GM19328 (cell line): ENCODE results near the gene JUN.
"Not testable (repeated sequence)": the region's sequence is repeated elsewhere in the genome, so short reads cannot be mapped to it uniquely, and the experiment has no call there.

Source experiments
- ATAC-seq: cut with Tn5 transposase; IDR thresholded peaks from one replicate; pipeline ENCODE4 v1.9.1; 2021; ENCODE audit warnings: mild to moderate bottlenecking, moderate library complexity; ENCODE audit not compliant: unreplicated experiment

Gene JUN

DNA sequence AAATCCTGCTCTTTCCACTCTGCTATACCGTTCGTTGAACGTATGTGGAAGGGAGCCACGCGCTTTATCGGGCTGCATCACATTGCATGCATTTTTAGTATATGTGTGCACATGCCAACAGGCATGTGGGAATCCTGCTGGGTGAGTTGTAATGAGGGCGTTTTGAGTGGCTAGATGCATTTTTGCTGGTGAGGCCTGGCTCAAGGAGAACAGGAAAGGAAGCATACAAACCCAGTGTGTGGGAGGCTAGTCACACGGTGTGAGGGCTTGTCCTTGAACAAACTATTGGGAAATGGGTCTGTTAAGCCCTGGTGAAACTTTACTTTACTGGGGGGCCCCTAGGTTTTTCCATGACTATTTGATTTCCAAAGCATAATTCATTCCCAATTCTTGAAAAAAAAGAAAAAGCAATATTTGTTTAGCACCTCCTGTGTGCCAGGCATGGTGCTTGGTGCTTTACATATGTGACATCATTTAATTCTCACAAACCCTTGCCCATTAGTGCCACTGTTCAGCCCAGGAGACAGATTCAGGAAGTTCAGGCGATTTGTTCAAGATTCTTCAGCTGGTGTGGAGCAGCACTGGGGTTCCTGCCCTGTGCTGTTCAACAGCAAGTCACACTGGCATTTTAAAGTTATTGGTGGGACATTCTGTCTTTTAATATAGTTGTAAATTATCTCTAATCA is 25.6 kb upstream of the JUN start:
- ATAC-seq, result no peak

- no peak for ATAC-seq
Measured at GRCh38 chr1:58808077-58808476, 24.2 kb upstream of the JUN start.

DNA sequence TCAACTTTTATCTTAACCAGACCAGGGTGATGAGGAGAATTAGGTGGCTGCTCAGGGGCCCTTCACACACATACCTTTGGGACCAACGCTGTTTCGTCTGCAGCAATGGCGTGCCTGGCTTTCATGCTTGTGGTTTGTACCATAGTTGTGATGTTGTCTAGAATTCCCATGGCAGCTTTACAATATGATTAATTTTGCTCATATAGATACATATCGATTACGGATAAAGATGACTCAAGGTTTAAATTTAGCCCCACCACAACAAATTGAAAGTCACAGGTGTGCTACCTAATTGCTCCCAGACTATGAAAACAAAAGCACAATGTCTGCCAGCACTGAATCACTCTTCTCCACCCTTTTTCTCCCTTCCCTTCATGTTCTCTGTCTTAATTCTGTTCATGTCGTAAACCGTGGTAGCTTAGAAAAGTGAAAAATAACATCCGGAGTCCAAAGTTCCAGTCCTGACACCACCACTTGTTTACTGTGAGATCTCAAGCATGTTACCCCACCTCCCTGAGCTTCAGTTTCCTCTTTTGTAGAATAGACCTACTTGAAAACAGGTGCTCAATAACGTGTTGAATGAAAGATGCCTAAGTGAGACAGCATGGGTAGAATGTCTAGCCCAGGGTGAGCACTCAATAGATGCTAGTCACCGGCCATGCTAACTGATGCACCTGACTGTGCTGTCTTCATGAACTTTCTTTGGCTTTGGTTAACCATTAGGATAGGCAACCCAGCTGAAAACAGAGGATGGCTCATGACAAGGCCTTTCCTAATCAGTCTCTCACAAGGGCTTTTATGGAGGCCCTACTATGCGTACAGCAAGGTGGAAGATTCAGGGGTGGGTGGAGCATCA is 22.1 kb upstream of the JUN start:
- ATAC-seq, result no peak

GRCh38 chr1:58804853-58805565 is 21.2 kb upstream of the JUN start:
- ATAC-seq, result no peak

GRCh38 chr1:58803858-58804257 is 20.0 kb upstream of the JUN start:
- no peak for ATAC-seq

GRCh38 chr1:58802640-58803399 is 19.0 kb upstream of the JUN start:
- ATAC-seq, result no peak

DNA sequence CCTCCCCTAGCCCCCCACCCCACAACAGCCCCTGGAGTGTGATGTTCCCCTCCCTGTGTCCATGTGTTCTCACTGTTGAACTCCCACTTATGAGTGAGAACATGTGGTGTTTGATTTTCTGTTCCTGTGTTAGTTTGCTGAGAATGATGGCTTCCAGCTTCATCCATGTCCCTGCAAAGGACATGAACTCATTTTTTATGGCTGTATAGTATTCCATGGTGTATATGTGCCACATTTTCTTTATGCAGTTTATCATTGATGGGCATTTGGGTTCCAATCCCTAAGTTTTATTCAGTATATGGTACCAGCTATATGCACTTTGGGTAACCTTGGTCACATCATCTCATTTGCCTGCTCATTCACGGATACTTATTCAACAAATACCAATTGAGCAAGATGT is 17.4 kb upstream of the JUN start:
- ATAC-seq, result not testable (repeated sequence)

GRCh38 chr1:58799650-58800049 is 15.8 kb upstream of the JUN start:
- ATAC-seq, result no peak

GRCh38 chr1:58798910-58799442 is 15.1 kb upstream of the JUN start:
- ATAC-seq, result no peak

DNA sequence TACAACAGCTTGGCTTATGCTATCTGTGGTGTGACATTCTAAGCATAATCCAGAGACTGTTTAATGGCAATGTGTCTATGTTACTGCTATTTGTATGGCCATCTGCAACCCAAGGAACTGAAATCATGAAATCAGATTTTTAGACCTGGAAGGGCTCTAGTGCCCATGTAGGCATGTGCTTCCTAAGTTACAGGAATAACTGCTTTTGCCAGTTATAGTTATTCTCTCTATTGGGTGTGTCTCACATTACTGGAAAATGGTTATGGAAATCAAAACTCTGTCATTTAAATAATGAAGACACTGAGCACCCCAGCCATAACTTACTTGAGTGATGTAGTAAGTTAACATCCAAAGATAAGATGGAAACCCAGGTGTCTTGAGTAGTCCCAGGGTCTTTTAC is 12.6 kb upstream of the JUN start:
- ATAC-seq, result no peak

DNA sequence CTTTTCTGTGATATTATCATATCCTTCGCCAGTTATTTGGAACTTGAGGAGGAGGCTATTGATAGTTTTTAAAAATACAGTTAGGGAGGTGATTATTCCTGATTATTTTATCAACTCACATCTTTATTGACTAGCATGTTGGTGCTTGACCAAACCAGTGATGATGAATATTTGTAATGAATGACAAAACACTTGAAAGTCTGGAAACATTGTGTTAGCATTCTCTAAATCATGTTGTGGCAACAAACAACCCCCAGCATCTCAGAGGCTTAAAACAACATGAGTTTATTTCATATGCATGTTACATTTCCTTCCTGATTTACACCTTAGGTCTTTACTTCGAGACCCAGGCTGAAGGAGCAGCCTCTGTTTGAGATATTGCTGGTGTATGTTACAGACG is 10.7 kb upstream of the JUN start:
- no peak for ATAC-seq

DNA sequence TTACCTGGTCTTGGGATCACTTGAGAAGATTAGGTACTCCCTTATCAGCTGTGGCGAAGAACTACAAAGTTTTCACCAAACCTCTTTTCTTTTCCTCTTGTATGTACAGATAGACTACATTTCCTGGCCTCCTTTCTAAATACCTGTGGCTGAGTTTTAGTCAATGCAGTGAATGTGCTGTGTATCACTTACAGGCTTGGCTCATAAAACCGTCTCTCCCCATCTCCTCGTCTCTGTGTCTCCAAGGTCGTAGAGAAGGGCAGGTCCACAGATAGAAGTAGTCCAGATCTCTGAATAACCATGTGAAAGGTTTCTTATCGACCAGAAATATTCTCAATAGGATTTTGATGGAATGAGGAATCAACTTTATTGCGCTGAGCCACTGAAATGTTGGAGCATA is 9.0 kb upstream of the JUN start:
- ATAC-seq, result no peak

DNA sequence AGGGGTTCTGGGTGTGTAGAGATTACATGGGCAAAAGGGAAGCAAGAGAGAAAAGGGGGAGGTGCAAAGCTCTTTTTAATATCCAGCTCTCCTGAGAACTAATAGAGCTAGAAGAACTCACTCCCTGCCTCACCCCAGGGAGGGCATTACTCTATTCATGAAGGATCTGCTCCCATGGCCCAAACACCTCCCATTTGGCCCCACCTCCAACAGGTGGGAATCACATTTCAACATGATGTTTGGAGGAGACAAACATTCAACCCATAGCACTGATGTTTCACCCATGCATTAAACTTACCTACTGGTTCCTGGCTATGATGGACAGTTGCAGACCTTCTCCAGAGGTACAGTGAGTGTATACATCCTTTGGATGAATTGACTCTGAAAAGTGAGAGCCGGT is 7.3 kb upstream of the JUN start:
- no peak for ATAC-seq

GRCh38 chr1:58789996-58790660 is 6.3 kb upstream of the JUN start:
- no peak for ATAC-seq

- no peak for ATAC-seq
Measured at GRCh38 chr1:58789322-58789856, 5.5 kb upstream of the JUN start.

GRCh38 chr1:58788259-58788658 is 4.4 kb upstream of the JUN start:
- no peak for ATAC-seq

GRCh38 chr1:58786927-58787245 is 3.0 kb upstream of the JUN start:
- ATAC-seq, result no peak

DNA sequence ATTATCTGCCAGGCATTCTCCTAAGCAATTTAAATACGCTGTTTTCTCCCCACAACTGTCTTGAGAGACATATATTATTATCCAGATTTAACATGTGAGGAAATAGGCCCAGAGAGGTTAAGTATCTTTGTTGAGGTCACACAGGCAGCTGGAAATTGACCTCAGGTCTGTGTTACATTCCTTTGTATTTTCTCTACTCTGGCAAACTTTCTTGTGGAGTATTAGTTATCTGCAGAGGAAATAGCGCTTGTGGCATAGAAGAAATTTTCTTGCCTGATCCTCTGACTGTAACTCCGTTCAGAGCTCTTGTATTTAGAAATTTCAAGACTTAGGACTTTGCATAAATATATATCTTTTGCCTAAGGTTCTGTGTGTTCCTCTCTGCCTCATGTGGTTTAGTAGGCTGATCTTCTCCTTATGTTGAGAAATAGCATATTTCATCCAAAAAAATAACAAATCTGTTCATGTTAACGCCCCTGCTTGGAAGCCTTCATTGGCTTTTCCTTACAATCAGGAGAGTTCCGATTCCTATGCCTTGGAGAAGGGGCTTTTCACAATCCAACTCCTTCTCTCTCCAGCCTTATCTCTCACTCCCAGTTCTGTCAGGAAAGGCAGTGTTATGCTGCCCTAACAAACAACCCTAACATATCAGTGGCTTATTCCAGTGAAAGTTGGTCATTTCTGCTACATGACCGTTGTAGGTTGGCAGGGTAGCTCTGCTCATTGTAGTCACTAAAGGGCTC is 2.5 kb upstream of the JUN start:
- no peak for ATAC-seq

DNA sequence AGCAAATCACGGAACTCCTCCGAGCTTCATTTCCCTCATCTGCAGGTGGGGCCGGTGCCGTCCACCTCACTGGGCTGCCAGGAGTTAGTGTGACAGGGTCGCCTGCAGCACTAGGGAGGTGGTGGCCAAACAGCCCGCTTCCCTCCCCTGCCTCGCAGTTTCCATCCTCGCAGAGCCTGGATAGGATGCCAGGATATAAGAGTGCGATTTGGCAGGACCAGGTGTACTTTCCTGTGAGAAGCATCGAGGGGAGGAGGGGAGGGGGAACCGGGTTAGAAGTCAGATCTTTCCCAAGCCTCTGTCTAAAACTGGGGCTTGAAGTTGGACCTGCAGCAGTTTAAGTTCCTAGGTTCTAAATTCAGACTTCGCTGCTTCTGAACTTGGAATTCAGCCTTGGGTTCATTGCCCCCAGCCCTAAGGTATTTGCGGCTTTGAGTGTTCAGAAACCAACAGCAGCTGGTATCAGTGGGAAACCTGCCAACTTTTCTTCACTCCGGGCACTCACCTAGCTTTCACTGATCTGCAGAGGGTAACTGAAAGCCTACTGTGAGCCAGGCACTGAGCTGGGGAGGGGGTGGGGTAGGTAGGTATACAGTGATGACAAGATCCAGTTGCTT is 1.7 kb upstream of the JUN start:
- ATAC-seq, result no peak
